ENCODE data around the gene SLC29A2.

GRCh38 chr11:66369073-66369894, 2.3 kb downstream of the SLC29A2 start:
- TF ChIP-seq CTCF (IDR thresholded peaks at IDR 0.05) (no peak), EZH2 (IDR thresholded peaks at IDR 0.05) (no peak), EZH2phosphoT487 (IDR thresholded peaks at IDR 0.05) (no peak)

Data from neural progenitor cell (in vitro differentiated cells).